Naive thymus-derived CD8-positive, alpha-beta T cell (primary cell): ENCODE results near the gene CCDC69. TPM values are rescaled to one million over a fixed set of nuclear protein-coding genes. Genes with fewer than 3 reads are reported as not detected.
"Not testable (repeated sequence)": the region's sequence is repeated elsewhere in the genome, so short reads cannot be mapped to it uniquely, and the experiment has no call there.

Experiments used
- ATAC-seq, 2 donors: fragments of 150-1000 bp; cut with Tn5 transposase in 1 of 2; sonication (Bioruptor Pico), chemical (Tn5 transposase) in 1 of 2; 1 replicate in 1 of 2; 2 replicates in 1 of 2; pipeline ENCODE4 v1.10.0; 2021; ENCODE audit warnings: mild to moderate bottlenecking in 2 of 2, moderate library complexity in 2 of 2
- POLR2A ChIA-PET: fragments of 350-600 bp; sonication (Branson Sonifier 250); formaldehyde crosslinking; loops from one replicate; lab custom pipeline; 2021; ENCODE audit warnings: antibody characterized with exemption; lab: Charles Lee
- DNase-seq, 10 donors: peaks; one replicate each; pipeline versions ENCODE4 v3.0.0 to v3.0.0-alpha.2; 2020 to 2022
- H3K27ac Mint-ChIP-seq, 10 donors: one replicate each; pipeline ENCODE4 v1.8.0; 2020 to 2022; ENCODE audit warnings: mild to moderate bottlenecking in 10 of 10, mixed read lengths in 10 of 10, moderate library complexity in 4 of 10, inconsistent platforms in 1 of 10
- H3K27me3 Mint-ChIP-seq, 5 donors: one replicate each; pipeline ENCODE4 v1.8.0; 2021 to 2022; ENCODE audit warnings: mixed read lengths in 5 of 5
- H3K36me3 Mint-ChIP-seq, 3 donors: one replicate each; pipeline ENCODE4 v1.8.0; 2020 to 2022; ENCODE audit warnings: mixed read lengths in 3 of 3, mild to moderate bottlenecking in 2 of 3, inconsistent platforms in 1 of 3
- H3K4me1 Mint-ChIP-seq, 4 donors: one replicate each; pipeline ENCODE4 v1.8.0; 2021 to 2022; ENCODE audit warnings: mixed read lengths in 4 of 4
- H3K4me3 Mint-ChIP-seq, 10 donors: one replicate each; pipeline ENCODE4 v1.8.0; 2020 to 2022; ENCODE audit warnings: mild to moderate bottlenecking in 10 of 10, mixed read lengths in 10 of 10, moderate library complexity in 6 of 10, inconsistent platforms in 1 of 10
- H3K9me3 Mint-ChIP-seq, 9 donors: one replicate each; pipeline ENCODE4 v1.8.0; 2020 to 2022; ENCODE audit warnings: mixed read lengths in 9 of 9, mild to moderate bottlenecking in 3 of 9, inconsistent platforms in 1 of 9, moderate library complexity in 1 of 9
- polyA plus RNA-seq, 3 donors: library from polyadenylated mRNA; unstranded; fragments of 300-500 nt; fragmentation: Illumina TruSeq; gene quantifications; one replicate each; pipeline ENCODE4 v1.2.3, GENCODE V29; 2021
- total RNA-seq, 8 experiments: library from RNA in 2 of 8; stranded (reverse) in 2 of 8; gene quantifications; one replicate each; pipeline ENCODE4 v1.2.3 and lab custom pipeline; 2021 to 2026

The CCDC69 gene
- total and polyA plus RNA-seq, 5 experiments from 2014 or later: 79.8 to 151 (median 130) TPM

DNA sequence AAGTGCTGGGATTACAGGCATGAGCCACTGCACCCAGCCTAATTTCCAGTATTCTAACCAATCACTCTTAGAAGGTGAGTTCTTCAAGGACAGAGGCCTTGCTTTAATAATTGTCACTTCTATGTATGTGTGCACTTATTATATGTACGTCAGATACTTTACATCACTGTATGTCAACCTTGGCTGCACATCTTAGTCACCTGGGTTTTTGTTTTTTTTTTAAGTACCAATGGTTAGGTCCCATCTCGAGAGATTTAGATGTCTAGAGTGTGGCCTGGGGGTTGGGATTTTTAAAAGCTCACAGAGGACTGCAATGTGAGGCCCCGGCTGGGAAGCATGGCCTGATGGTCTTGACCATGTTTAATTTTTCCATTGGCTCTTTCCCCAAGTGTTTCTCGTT, 19.2 kb upstream of the CCDC69 start:
- H3K4me3 Mint-ChIP-seq: no peak overlapping the region
- ATAC-seq: no peak
- peaks cover 11 to 45% (median 28%) of the 10 kb centered on the region in 4 donors for H3K4me1 Mint-ChIP-seq
- DNase-seq: no peak
- H3K27me3 Mint-ChIP-seq: no peaks in the 10 kb centered on the region
- no peaks in the 10 kb centered on the region for H3K36me3 Mint-ChIP-seq
- H3K9me3 Mint-ChIP-seq: no peaks in the 10 kb centered on the region
- H3K27ac Mint-ChIP-seq: peak overlapping the region in 1 of 10 donors; percentile 46
- POLR2A ChIA-PET: interaction anchor here (0.7 to 0.9 kb wide), 3 partner anchors 9 to 133 kb away, joined by 3 to 4 read pairs (median 3); partner anchors contain the start of gene GM2A

DNA sequence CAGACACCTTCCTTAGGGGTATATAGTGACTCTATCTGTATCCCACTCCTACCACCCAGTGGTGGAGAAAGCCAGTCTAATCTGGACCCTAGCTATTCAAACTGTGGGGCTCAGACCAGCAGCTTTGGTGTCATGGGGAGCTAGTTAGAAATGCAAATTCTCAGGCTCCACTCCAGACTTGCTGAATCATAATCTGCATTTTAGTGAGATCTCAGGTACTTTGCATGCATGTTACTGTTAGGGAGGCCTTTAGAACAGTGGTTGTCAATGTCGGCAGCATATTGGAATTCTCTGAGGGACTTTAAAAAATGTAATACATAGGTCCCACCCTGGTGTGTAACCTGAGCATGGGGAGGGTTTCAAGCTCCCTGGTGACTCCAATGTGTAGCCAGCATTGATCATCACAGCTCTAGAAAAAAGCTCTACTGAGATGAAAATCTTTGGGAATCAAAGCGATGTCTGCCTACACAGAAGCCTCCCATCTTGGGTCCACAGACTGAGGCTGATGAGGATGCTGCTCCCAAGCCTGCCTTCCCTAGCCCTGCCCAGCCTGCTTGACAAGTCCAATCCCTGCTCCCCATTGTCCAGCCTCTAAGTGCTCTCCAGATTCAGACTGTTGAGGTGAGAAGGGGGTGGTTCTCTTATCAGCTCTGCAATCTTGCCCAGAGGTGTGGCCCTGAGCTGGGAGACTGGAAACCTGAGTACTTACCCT, 17.2 kb upstream of the CCDC69 start:
- Mint-ChIP-seq H3K27ac (peak overlapping the region in 2 of 10 donors; percentile 3 to 67), H3K4me3 (no peak overlapping the region), H3K36me3 (no peaks in the 10 kb centered on the region), H3K27me3 (no peaks in the 10 kb centered on the region), H3K4me1 (peaks cover 15 to 52% (median 33%) of the 10 kb centered on the region in 4 donors), H3K9me3 (no peaks in the 10 kb centered on the region)
- DNase-seq (no peak), ATAC-seq (no peak)
- POLR2A ChIA-PET: interaction anchor here (0.7 to 4.4 kb wide), 5 partner anchors 17 to 118 kb away, joined by 3 to 49 read pairs (median 7); partner anchors contain the start of gene CCDC69

DNA sequence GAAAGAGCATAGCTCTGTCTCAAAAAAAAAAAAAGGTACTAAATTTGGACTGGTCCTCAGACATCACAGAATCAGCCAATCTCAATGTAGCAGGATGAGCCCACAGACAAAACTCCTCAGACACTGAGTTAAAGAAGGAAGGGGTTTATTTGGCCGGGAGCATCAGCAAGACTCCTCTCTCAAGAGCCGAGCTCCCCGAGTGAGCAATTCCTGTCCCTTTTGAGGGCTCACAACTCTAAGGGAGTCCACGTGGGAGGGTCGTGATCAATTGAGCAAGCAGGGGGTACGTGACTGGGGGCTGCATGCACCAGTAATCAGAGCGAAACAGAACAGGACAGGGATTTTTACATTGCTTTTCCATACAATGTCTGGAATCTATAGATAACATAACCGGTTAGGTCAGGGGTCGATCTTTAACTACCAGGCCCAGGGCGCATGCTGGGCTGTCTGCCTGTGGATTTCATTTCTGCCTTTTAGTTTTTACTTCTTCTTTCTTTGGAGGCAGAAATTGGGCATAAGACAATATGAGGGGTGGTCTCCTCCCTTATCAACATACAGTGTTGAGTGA, 16.5 kb upstream of the CCDC69 start:
- not testable (repeated sequence) for H3K36me3 Mint-ChIP-seq, H3K4me3 Mint-ChIP-seq, H3K9me3 Mint-ChIP-seq, ATAC-seq, DNase-seq, H3K27me3 Mint-ChIP-seq
- peak overlapping the region in 1 of 10 donors; percentile 3 for H3K27ac Mint-ChIP-seq
- POLR2A ChIA-PET: interaction anchor here (0.5 to 4.4 kb wide), 5 partner anchors 12 to 118 kb away, joined by 3 to 49 read pairs (median 7); partner anchors contain the start of genes CCDC69 and GM2A
- peaks cover 17 to 50% (median 36%) of the 10 kb centered on the region in 4 donors for H3K4me1 Mint-ChIP-seq

DNA sequence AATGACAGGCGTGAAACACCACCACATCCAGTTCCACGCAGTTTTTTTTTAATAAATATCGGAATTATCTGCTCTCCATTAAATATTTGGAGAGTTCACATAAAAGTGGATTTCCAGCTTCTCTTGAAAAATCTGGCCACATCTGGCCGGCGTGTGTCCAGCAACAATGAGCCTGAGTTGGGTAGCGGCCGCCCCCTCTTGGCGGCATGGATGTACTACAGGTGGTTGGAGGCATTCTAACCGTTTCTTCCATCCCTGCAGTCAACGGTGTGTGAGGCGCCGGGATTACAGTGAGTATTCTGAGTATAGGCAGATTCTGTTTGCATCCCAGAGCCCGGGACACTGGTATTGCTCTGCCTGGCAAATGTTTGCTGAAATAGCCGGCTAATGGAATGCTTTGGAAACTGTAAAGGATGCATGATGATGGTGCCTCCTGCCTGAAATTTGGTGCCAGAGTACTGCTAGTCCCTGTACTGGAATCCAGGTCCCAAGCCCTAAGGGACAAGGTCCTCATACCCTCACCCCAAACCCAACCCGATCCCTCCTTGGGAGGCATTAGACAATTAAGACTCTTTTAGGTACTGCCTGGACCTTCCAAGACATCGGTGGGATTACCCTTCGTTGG, 15.5 kb upstream of the CCDC69 start:
- H3K9me3 Mint-ChIP-seq: no peaks in the 10 kb centered on the region
- H3K27me3 Mint-ChIP-seq: no peaks in the 10 kb centered on the region
- peak overlapping the region in 6 of 10 donors; percentile 11 to 84 (median 67) for H3K27ac Mint-ChIP-seq
- peaks cover 20 to 57% (median 44%) of the 10 kb centered on the region in 4 donors for H3K4me1 Mint-ChIP-seq
- POLR2A ChIA-PET: interaction anchor here (1.0 to 4.4 kb wide), 12 partner anchors 13 to 117 kb away, joined by 3 to 49 read pairs (median 8); partner anchors contain the start of genes CCDC69 and GM2A
- no peaks in the 10 kb centered on the region for H3K36me3 Mint-ChIP-seq
- DNase-seq (peak in 6 of 10 donors; percentile 27 to 72 (median 56)), ATAC-seq (peak; percentile 50 to 58)
- H3K4me3 Mint-ChIP-seq: peak overlapping the region in 9 of 10 donors; percentile 30 to 82 (median 63)

DNA sequence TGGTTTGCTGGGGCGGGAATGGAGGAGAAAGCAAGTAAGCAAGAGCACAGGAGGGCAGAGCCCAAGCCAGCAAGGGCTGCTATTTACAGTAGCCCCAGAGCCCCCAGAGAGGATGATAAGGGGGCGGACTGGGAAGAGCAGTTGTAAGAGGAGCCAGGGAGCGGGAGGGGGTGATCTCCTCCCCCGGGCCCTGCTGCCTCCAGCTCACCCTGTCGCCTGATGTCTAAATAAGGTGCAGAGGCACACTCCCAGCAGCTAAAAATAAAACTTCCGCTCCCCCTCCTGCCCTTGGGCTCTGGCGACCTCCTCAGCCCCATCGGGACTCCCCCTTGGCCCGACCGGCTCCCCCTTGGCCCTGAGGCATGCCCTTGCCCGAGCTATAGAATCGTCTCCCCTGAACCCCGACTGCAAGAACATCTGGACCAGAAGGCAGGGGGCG, 14.4 kb upstream of the CCDC69 start:
- Mint-ChIP-seq H3K27ac (peak overlapping the region in 7 of 10 donors; percentile 9 to 84 (median 74)), H3K36me3 (no peaks in the 10 kb centered on the region), H3K27me3 (no peaks in the 10 kb centered on the region), H3K9me3 (no peaks in the 10 kb centered on the region), H3K4me1 (peaks cover 20 to 57% (median 46%) of the 10 kb centered on the region in 4 donors), H3K4me3 (peak overlapping the region in 9 of 10 donors; percentile 16 to 82 (median 67))
- no peak for DNase-seq
- POLR2A ChIA-PET: interaction anchor here (0.6 to 4.4 kb wide), 14 partner anchors 14 to 120 kb away, joined by 3 to 49 read pairs (median 6); partner anchors contain the start of genes CCDC69 and GM2A
- peak; percentile 59 to 67 for ATAC-seq

DNA sequence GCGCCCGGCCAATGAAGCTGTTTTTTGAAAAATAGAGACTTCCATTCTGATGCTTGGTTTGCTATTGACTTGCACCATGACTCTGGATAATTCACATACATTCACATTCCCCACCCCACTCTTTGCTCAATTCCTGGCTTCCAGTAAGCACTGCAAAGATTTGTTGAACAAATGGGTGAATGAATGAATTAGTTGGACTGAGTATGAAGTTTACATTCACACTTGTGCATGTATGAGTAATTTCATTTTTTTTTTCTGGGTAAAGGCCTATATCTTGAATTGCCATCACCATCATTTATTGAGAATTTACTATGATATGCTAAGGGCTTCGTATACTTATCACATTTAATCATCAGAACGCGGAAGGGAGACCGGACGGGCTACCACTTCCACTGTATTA, 13.8 kb upstream of the CCDC69 start:
- peak overlapping the region in 3 of 10 donors; percentile 30 to 82 (median 30) for H3K4me3 Mint-ChIP-seq
- H3K36me3 Mint-ChIP-seq: no peaks in the 10 kb centered on the region
- ATAC-seq (no peak), DNase-seq (no peak)
- H3K27ac Mint-ChIP-seq: peak overlapping the region in 2 of 10 donors; percentile 70 to 84
- H3K4me1 Mint-ChIP-seq: peaks cover 20 to 61% (median 51%) of the 10 kb centered on the region in 4 donors
- no peaks in the 10 kb centered on the region for H3K27me3 Mint-ChIP-seq
- H3K9me3 Mint-ChIP-seq: no peaks in the 10 kb centered on the region
- POLR2A ChIA-PET: interaction anchor here (1.0 to 4.4 kb wide), 10 partner anchors 14 to 112 kb away, joined by 3 to 49 read pairs (median 9); partner anchors contain the start of genes ANXA6, CCDC69 and GM2A

DNA sequence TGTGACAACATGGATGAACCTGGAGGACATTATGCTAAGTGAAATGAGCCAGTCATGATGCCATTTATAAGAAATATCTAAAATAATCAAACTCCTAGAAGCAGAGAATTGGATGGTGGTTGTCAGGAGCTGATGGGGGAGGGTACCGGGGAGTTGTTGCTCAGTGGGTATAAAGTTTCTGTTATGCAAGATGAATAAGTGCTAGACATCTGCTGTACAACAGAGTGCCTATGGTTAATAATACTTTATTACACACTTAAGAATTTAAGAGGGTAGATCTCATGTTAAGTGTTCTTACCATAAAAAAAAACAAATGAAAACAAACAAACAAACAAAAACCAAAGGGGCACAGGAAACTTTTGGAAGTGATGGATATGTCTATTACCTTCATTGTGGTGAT, 13.0 kb upstream of the CCDC69 start:
- ATAC-seq (no peak), DNase-seq (no peak)
- no peak overlapping the region for H3K4me3 Mint-ChIP-seq
- H3K4me1 Mint-ChIP-seq: peaks cover 20 to 64% (median 52%) of the 10 kb centered on the region in 4 donors
- POLR2A ChIA-PET: interaction anchor here (1.0 to 4.4 kb wide), 3 partner anchors 13 to 79 kb away, joined by 3 to 49 read pairs (median 5); partner anchors contain the start of genes ANXA6, CCDC69 and GM2A
- H3K27me3 Mint-ChIP-seq: no peaks in the 10 kb centered on the region
- H3K27ac Mint-ChIP-seq: no peak overlapping the region
- H3K9me3 Mint-ChIP-seq: no peaks in the 10 kb centered on the region
- H3K36me3 Mint-ChIP-seq: no peaks in the 10 kb centered on the region

DNA sequence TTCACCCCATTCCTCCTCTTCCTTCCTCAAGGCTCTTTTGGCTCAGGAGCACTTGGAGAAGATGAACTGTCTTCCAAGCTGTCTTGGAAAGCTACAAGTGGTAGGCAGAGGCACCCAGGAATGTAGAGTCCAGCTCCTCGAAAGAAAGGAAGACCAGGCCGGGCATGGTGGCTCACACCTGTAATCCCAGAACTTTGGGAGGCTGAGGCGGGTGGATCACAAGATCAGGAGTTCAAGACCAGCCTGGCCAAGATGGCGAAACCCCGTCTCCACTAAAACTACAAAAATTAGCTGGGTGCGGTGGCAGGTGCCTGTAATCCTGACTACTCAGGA, 11.3 kb upstream of the CCDC69 start:
- POLR2A ChIA-PET: interaction anchor here (0.7 to 3.0 kb wide), 15 partner anchors 12 to 537 kb away, joined by 3 to 92 read pairs (median 4); partner anchors contain the start of genes ANXA6, CCDC69 and GM2A
- H3K36me3 Mint-ChIP-seq, DNase-seq, H3K9me3 Mint-ChIP-seq, H3K27me3 Mint-ChIP-seq, ATAC-seq: not testable (repeated sequence)
- peak overlapping the region in 8 of 10 donors; percentile 67 to 87 (median 80) for H3K4me3 Mint-ChIP-seq
- H3K4me1 Mint-ChIP-seq: peaks cover 18 to 55% (median 48%) of the 10 kb centered on the region in 4 donors
- peak overlapping the region in 9 of 10 donors; percentile 88 to 94 (median 91) for H3K27ac Mint-ChIP-seq

DNA sequence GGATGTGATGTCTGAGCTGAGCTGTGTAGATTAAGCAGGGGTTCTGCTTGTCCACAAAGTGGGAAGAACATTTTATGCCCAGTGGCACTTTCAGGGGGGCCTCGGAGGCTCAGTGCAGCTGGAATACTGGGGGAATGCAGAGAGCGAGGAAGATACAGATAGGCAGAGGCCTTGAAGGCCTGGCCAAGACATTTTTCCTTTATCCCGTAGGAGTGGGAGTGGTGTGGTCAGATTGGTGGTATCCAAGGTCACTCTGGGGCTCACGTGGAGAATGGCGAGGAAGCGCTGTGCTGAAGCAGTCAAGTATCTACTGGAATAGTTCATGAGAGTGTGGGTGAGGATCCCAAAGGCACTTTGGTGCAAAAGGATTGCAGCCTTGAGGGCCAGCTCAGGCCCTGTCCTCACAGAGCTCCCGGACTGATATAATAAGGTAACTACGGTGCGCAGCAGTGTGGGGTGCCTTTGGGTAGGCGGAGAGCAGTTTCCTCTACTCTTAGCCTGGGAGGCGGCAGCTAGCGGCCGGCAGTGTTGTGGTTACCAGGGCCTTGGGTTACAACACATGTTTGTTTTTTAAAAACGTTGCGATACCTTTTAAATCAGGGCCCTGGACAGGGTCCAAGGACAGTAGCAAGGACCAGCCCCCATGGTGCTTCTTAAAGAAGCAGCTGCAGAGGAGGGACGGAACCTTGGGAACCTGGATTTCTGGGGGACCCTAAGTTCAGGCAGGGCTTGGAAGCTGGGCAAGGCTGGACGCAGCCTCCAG, 10.8 kb upstream of the CCDC69 start:
- POLR2A ChIA-PET: interaction anchor here (0.7 to 3.0 kb wide), 16 partner anchors 12 to 537 kb away, joined by 3 to 92 read pairs (median 4); partner anchors contain the start of genes ANXA6, CCDC69, GM2A and TNIP1
- Mint-ChIP-seq H3K36me3 (no peaks in the 10 kb centered on the region), H3K4me3 (peak overlapping the region; percentile 67 to 87 (median 78)), H3K9me3 (no peaks in the 10 kb centered on the region), H3K27me3 (no peaks in the 10 kb centered on the region), H3K27ac (peak overlapping the region; percentile 51 to 94 (median 91)), H3K4me1 (peaks cover 18 to 52% (median 47%) of the 10 kb centered on the region in 4 donors)
- ATAC-seq (peak; percentile 78 to 86), DNase-seq (peak in 5 of 10 donors; percentile 30 to 71 (median 39))

DNA sequence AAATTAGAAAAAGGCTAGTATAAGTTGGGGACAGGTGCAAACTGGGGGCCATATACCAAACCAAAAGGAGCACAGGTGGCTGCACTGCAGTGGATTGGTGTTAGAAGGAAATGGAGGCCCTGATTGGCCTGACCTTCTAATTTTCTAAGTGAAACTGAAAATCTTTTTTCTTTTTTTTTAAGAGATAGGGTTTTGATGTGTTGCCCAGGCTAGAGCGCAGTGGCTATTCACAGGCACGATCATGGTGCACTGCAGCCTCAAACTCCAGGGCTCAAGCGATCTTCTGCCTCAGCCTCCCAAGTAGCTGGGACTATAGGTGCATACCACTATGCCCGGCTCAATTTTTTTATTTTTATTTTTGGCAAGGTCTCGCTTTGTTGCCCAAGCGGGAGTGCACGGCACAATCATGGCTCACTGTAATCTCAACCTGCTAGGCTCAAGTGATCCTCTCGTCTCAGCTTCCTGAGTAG, 9.8 kb upstream of the CCDC69 start:
- POLR2A ChIA-PET: interaction anchor here (1.1 to 3.0 kb wide), 5 partner anchors 11 to 153 kb away, joined by 4 to 92 read pairs (median 5); partner anchors contain the start of genes ANXA6, CCDC69 and TNIP1
- Mint-ChIP-seq H3K4me3 (peak overlapping the region in 6 of 10 donors; percentile 67 to 84 (median 80)), H3K4me1 (peaks cover 18 to 51% (median 38%) of the 10 kb centered on the region in 4 donors), H3K27ac (peak overlapping the region in 9 of 10 donors; percentile 51 to 94 (median 91)), H3K27me3 (no peaks in the 10 kb centered on the region), H3K9me3 (no peaks in the 10 kb centered on the region), H3K36me3 (no peaks in the 10 kb centered on the region)
- no peak for ATAC-seq
- no peak for DNase-seq

DNA sequence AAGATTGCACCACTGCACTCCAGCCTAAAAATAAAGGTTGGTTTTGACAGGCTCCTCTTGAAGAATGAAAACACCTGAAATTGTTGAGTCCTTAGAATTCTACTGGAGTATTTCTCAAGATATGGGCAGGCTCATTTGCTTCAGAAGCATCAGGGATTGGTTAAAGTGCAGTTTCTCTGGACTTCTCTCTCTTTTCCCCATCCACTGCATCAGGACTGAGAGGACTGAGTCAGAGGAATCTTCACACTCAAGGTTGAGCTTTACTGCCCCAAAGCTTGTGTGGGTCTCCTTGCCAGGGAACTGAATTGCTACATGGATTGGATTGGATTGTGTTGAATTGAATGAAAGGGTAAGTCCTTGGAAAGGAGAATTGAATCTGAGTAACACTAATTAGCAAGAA, 7.5 kb upstream of the CCDC69 start:
- Mint-ChIP-seq H3K27me3 (no peaks in the 10 kb centered on the region), H3K9me3 (no peaks in the 10 kb centered on the region), H3K27ac (no peak overlapping the region), H3K4me1 (peaks cover 12 to 49% (median 29%) of the 10 kb centered on the region in 4 donors), H3K4me3 (no peak overlapping the region), H3K36me3 (no peaks in the 10 kb centered on the region)
- no peak for ATAC-seq
- POLR2A ChIA-PET: interaction anchor here (0.6 kb wide), 1 partner anchor 21 kb away, joined by 3 read pairs; the partner anchor contains the start of gene GM2A
- DNase-seq: no peak
